ENCODE results near the gene RBM19.

DNA sequence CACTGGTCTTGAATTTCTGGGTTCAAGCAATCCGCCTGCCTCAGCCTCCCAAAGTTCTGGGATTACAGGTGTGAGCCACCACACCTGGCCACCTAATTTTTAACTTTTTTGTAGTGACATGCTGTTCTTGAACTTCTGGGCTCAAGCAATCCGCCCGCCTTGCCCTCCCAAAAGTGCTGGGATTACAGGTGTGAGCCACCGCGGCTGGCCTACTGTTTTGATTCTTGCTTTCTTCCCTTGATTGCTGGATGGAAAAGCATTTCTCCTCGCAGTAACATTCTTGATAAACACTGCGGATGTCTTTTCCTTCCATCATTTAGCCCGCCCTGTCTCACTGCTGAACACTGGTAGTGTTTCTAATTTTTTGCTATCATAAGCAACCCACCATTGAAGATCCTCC, 72.9 kb downstream of the RBM19 start:
- TF ChIP-seq, protein P1, sequence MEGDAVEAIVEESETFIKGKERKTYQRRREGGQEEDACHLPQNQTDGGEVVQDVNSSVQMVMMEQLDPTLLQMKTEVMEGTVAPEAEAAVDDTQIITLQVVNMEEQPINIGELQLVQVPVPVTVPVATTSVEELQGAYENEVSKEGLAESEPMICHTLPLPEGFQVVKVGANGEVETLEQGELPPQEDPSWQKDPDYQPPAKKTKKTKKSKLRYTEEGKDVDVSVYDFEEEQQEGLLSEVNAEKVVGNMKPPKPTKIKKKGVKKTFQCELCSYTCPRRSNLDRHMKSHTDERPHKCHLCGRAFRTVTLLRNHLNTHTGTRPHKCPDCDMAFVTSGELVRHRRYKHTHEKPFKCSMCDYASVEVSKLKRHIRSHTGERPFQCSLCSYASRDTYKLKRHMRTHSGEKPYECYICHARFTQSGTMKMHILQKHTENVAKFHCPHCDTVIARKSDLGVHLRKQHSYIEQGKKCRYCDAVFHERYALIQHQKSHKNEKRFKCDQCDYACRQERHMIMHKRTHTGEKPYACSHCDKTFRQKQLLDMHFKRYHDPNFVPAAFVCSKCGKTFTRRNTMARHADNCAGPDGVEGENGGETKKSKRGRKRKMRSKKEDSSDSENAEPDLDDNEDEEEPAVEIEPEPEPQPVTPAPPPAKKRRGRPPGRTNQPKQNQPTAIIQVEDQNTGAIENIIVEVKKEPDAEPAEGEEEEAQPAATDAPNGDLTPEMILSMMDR (conservative IDR thresholded peaks at IDR 0.05; ENCODE audit: low read depth, low read length) = no peak
- no peak for TF ChIP-seq EZH2 (IDR thresholded peaks at IDR 0.05; ENCODE audit: low read length, unreplicated experiment)
- no peak for TF ChIP-seq EZH2phosphoT487 (IDR thresholded peaks at IDR 0.05; ENCODE audit: borderline replicate concordance, low read length)

Measured in PC-3 (cell line).